ENCODE results near the gene CDC42SE1.

- TF ChIP-seq POLR2A (IDR thresholded peaks at IDR 0.05) (no peak), CTCF (IDR thresholded peaks at IDR 0.05) (no peak)
Measured at GRCh38 chr1:151007853-151008243, 51.6 kb downstream of the CDC42SE1 start.
